Vagina (tissue), 2 donors: ENCODE data around the gene PDE4DIP.
"Not testable (repeated sequence)": the region's sequence is repeated elsewhere in the genome, so short reads cannot be mapped to it uniquely, and the experiment has no call there.

Experiments used
- POLR2AphosphoS5 ChIP-seq, 2 donors: sonication (generic); formaldehyde crosslinking; IDR thresholded peaks; one replicate each; pipeline ENCODE4 v1.9.0; 2017; ENCODE audit warnings: antibody characterized with exemption in 2 of 2, mild to moderate bottlenecking in 2 of 2, low read depth in 1 of 2; ENCODE audit not compliant: insufficient read depth in 1 of 2
- TF ChIP-seq, protein P1 (sequence below), 3 experiments: fragments of 450-650 bp in 2 of 3; fragments of 200-600 bp in 1 of 3; sonication (generic) in 1 of 3; IDR thresholded peaks; one replicate each; pipeline ENCODE4 v1.5.1; 2017 to 2019; ENCODE audit warnings: antibody characterized with exemption in 3 of 3, mild to moderate bottlenecking in 2 of 3, moderate library complexity in 2 of 3

DNA sequence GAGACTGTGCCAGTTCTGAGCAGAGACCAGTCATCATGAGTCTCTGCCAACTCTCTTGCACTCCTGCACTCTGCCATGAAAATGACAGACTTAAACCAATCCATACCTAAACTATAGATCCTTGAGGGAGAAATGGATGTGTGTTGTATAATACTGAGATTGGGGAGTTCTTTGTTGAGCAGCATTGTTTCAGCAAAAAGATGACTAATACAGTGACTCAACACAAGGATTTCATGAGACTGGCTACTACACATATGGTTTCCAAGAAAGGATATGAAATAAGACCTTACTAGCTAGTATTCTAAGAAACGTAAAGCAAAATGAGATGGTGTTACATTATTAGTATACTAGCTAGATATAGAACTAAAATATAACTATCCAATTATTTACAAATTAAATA, 3.0 kb upstream of the PDE4DIP start:
- TF ChIP-seq, protein P1, sequence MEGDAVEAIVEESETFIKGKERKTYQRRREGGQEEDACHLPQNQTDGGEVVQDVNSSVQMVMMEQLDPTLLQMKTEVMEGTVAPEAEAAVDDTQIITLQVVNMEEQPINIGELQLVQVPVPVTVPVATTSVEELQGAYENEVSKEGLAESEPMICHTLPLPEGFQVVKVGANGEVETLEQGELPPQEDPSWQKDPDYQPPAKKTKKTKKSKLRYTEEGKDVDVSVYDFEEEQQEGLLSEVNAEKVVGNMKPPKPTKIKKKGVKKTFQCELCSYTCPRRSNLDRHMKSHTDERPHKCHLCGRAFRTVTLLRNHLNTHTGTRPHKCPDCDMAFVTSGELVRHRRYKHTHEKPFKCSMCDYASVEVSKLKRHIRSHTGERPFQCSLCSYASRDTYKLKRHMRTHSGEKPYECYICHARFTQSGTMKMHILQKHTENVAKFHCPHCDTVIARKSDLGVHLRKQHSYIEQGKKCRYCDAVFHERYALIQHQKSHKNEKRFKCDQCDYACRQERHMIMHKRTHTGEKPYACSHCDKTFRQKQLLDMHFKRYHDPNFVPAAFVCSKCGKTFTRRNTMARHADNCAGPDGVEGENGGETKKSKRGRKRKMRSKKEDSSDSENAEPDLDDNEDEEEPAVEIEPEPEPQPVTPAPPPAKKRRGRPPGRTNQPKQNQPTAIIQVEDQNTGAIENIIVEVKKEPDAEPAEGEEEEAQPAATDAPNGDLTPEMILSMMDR (IDR thresholded peaks at IDR 0.05): not testable (repeated sequence)
- TF ChIP-seq POLR2AphosphoS5 (IDR thresholded peaks at IDR 0.05; ENCODE audit: insufficient read depth in 1 of 2, low read depth in 1 of 2): not testable (repeated sequence)
